OCI-LY3 (cell line): ENCODE data around the gene ACBD5.

Experiments
- H2AFZ ChIP-seq: fragments of 200-600, 300-600 bp; shearing (Covaris generic); 2 replicates; pipeline ENCODE4 v1.6.0; 2014; ENCODE audit warnings: antibody characterized with exemption, low read depth, low read length
- H3K27ac ChIP-seq: fragments of 200-600, 300-600 bp; sonication (generic); 2 replicates; pipeline ENCODE4 v1.5.1; 2014; ENCODE audit warnings: mild to moderate bottlenecking, low read length, moderate library complexity, mixed read lengths
- H3K27me3 ChIP-seq: fragments of 200-600, 300-600 bp; sonication (generic); 2 replicates; pipeline ENCODE4 v1.6.1; 2014; ENCODE audit warnings: low read depth, low read length, mixed read lengths
- H3K36me3 ChIP-seq: fragments of 200-600, 300-600 bp; sonication (generic); replicated peaks from 2 replicates; pipeline ENCODE3; 2014; ENCODE audit warnings: low read depth, low read length, mixed read lengths
- H3K4me1 ChIP-seq: fragments of 300-600, 200-600 bp; sonication (generic); 2 replicates; pipeline ENCODE4 v1.6.1; 2014; ENCODE audit warnings: low read length, mixed read lengths
- H3K4me2 ChIP-seq: fragments of 200-600, 300-600 bp; sonication (generic); 2 replicates; pipeline ENCODE4 v1.6.1; 2014; ENCODE audit warnings: low read length, mixed read lengths
- H3K4me3 ChIP-seq: fragments of 300-600, 200-600 bp; sonication (generic); 2 replicates; pipeline ENCODE4 v1.5.1; 2014; ENCODE audit warnings: antibody characterized with exemption, mild to moderate bottlenecking, low read length, moderate library complexity
- H3K79me2 ChIP-seq: fragments of 300-600, 200-600 bp; shearing (Covaris generic); 2 replicates; pipeline ENCODE4 v1.6.1; 2014; ENCODE audit warnings: mild to moderate bottlenecking, low read length, mixed read lengths
- H3K9ac ChIP-seq: fragments of 300-600, 200-600 bp; shearing (Covaris generic); 2 replicates; pipeline ENCODE4 v1.6.0; 2014; ENCODE audit warnings: mild to moderate bottlenecking, low read length, moderate library complexity
- H3K9me3 ChIP-seq: fragments of 200-600, 300-600 bp; shearing (Covaris generic); 2 replicates; pipeline ENCODE4 v1.6.1; 2014; ENCODE audit warnings: low read length, mixed read lengths; ENCODE audit not compliant: insufficient read depth
- H4K20me1 ChIP-seq: fragments of 200-600, 300-600 bp; sonication (generic); 2 replicates; pipeline ENCODE4 v1.6.1; 2016; ENCODE audit warnings: low read length, mixed read lengths; ENCODE audit not compliant: insufficient read depth
- CTCF ChIP-seq: fragments of 200-600, 300-600 bp; sonication (generic); IDR thresholded peaks from 2 replicates; pipeline ENCODE4 v1.5.1; 2014; ENCODE audit warnings: antibody characterized with exemption, low read length, low read depth
- EZH2phosphoT487 ChIP-seq: fragments of 200-600 bp; shearing (Covaris generic); IDR thresholded peaks from 2 replicates; pipeline ENCODE4 v1.6.1; 2018; ENCODE audit warnings: antibody characterized with exemption, mixed run types, low read depth

The ACBD5 gene

GRCh38 chr10:27223964-27224363 lies 16.6 kb downstream of the ACBD5 start:
- peaks cover 4% of the 10 kb centered on the region for H3K36me3 ChIP-seq
- no peaks in the 10 kb centered on the region for H4K20me1 ChIP-seq
- H3K4me1 ChIP-seq: no peaks in the 10 kb centered on the region
- H2AFZ ChIP-seq: no peak overlapping the region
- no peak overlapping the region for H3K9ac ChIP-seq
- no peak overlapping the region for H3K27ac ChIP-seq
- H3K9me3 ChIP-seq: no peaks in the 10 kb centered on the region
- no peak overlapping the region for H3K4me3 ChIP-seq
- H3K79me2 ChIP-seq: no peaks in the 10 kb centered on the region
- no peaks in the 10 kb centered on the region for H3K27me3 ChIP-seq
- TF ChIP-seq EZH2phosphoT487 (no peak), CTCF (peak; percentile 58)
- H3K4me2 ChIP-seq: no peak overlapping the region

DNA sequence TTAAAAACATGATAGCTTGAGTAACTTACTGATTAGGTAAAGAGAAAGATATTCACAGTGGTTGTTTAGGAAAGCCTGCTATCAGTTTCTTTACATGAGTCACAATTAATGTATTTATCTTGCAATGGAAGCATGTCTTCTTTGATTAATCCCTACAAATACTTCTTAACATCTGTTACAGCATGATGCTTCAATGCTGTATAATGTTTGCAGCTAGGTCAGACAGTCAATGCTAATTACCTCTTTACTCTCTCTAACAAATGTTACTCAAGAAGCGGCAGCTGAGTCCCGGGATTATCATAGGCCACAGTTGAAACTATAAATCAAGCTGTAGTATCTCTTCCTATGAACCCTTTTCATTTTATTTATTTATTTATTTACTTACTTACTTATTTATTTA lies 33.2 kb downstream of the ACBD5 start:
- no peak overlapping the region for H3K27ac ChIP-seq
- H3K4me1 ChIP-seq: no peaks in the 10 kb centered on the region
- no peak overlapping the region for H3K4me3 ChIP-seq
- no peak overlapping the region for H3K9ac ChIP-seq
- H3K4me2 ChIP-seq: no peak overlapping the region
- no peaks in the 10 kb centered on the region for H3K79me2 ChIP-seq
- no peaks in the 10 kb centered on the region for H4K20me1 ChIP-seq
- no peaks in the 10 kb centered on the region for H3K9me3 ChIP-seq
- H3K36me3 ChIP-seq: no peaks in the 10 kb centered on the region
- TF ChIP-seq EZH2phosphoT487 (no peak), CTCF (no peak)
- H3K27me3 ChIP-seq: no peaks in the 10 kb centered on the region
- H2AFZ ChIP-seq: no peak overlapping the region

- H3K4me3 ChIP-seq: no peak overlapping the region
- no peak overlapping the region for H2AFZ ChIP-seq
- no peaks in the 10 kb centered on the region for H3K4me1 ChIP-seq
- TF ChIP-seq EZH2phosphoT487: no peak
- no peak for TF ChIP-seq CTCF
- no peaks in the 10 kb centered on the region for H4K20me1 ChIP-seq
- no peak overlapping the region for H3K4me2 ChIP-seq
- no peaks in the 10 kb centered on the region for H3K79me2 ChIP-seq
- H3K9ac ChIP-seq: no peak overlapping the region
- no peaks in the 10 kb centered on the region for H3K27me3 ChIP-seq
- H3K9me3 ChIP-seq: no peaks in the 10 kb centered on the region
- peaks cover 2% of the 10 kb centered on the region for H3K36me3 ChIP-seq
- no peak overlapping the region for H3K27ac ChIP-seq
Measured at GRCh38 chr10:27203806-27204205, 36.8 kb downstream of the ACBD5 start.

DNA sequence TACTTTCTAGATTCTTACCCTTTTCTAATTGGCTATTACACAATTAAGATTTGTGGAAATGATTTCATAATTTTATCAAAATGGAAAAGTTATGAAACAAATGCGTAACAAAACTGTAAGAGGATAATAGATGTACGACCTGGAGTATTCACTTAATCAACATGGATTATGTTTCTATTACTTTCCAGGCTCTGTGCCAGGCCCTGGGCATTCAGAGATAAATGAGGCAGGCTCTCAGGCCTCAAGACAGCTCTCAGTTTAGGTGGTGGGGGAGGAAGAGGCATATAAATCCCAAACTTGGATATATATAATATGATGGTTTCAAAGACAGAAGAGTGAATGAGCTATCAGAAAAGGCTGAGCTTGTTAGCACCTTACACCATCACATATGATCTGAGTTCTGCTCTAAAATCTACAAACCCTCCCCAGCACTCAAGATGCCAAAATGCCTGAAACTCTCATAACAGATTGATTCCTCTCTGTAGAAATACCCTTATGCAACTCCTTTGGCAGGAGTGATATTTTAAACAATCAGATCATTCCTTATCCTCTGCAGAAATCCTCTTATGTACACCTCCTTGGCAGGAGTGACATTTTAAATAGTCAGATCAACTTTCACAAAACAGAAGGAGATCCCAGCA lies 42.5 kb downstream of the ACBD5 start:
- H3K27me3 ChIP-seq: no peaks in the 10 kb centered on the region
- peaks cover 2% of the 10 kb centered on the region for H3K36me3 ChIP-seq

More for the DNA sequence above, 42.5 kb downstream of the ACBD5 start:
- no peaks in the 10 kb centered on the region for H3K4me1 ChIP-seq
- H3K9me3 ChIP-seq: no peaks in the 10 kb centered on the region
- no peak overlapping the region for H3K9ac ChIP-seq
- no peak overlapping the region for H2AFZ ChIP-seq
- no peaks in the 10 kb centered on the region for H3K79me2 ChIP-seq
- no peak overlapping the region for H3K27ac ChIP-seq
- H3K4me2 ChIP-seq: no peak overlapping the region
- TF ChIP-seq CTCF (no peak), EZH2phosphoT487 (no peak)
- no peak overlapping the region for H3K4me3 ChIP-seq
- no peaks in the 10 kb centered on the region for H4K20me1 ChIP-seq
